HL-60 (cell line): ENCODE results near the gene PPFIA2.

Source experiments
- DNase-seq, 2 experiments: peaks; one replicate each; pipeline ENCODE4 v3.0.0-alpha.2; 2010 to 2020; ENCODE audit warnings: low read depth in 1 of 2, low spot score in 1 of 2
- H3K27ac ChIP-seq: fragments of 250-450 bp; sonication (Bioruptor Pico); replicated peaks from 2 replicates; pipeline ENCODE4 v1.5.1; 2020; ENCODE audit warnings: mild to moderate bottlenecking, moderate library complexity
- H3K27me3 ChIP-seq: fragments of 250-450 bp; sonication (Bioruptor Pico); 2 replicates; pipeline ENCODE4 v1.5.1; 2021; ENCODE audit warnings: mild to moderate bottlenecking, moderate library complexity; ENCODE audit not compliant: insufficient read depth, poor library complexity, severe bottlenecking
- H3K4me3 ChIP-seq: replicated peaks from 2 replicates; pipeline ENCODE4 v1.5.1; 2011; ENCODE audit warnings: mild to moderate bottlenecking, control low read depth, low read length; ENCODE audit not compliant: insufficient read depth
- CTCF ChIP-seq: IDR thresholded peaks from one replicate; pipeline ENCODE4 v1.5.1; 2011; ENCODE audit warnings: low read length, control low read depth, inconsistent platforms; ENCODE audit not compliant: insufficient read depth
- GABPA ChIP-seq: IDR thresholded peaks from 2 replicates; pipeline ENCODE4 v1.6.1; 2012; ENCODE audit warnings: low read depth
- POLR2AphosphoS5 ChIP-seq: IDR thresholded peaks from 2 replicates; pipeline ENCODE4 v1.6.1; 2012; ENCODE audit warnings: low read depth
- REST ChIP-seq: IDR thresholded peaks from 2 replicates; pipeline ENCODE4 v1.6.1; 2012; ENCODE audit warnings: low read depth; ENCODE audit not compliant: insufficient replicate concordance
- SPI1 ChIP-seq: IDR thresholded peaks from 2 replicates; pipeline ENCODE4 v1.6.1; 2012; ENCODE audit warnings: low read depth, mild to moderate bottlenecking, borderline replicate concordance

The PPFIA2 gene

GRCh38 chr12:81518638-81519037, 240.5 kb downstream of the PPFIA2 start:
- DNase-seq, result no peak
- Histone ChIP-seq H3K27me3 (no peaks in the 10 kb centered on the region), H3K4me3 (no peak overlapping the region)

GRCh38 chr12:81517296-81517695, 241.9 kb downstream of the PPFIA2 start:
- no peaks in the 10 kb centered on the region for H3K27me3 ChIP-seq
- DNase-seq, result no peak

More at GRCh38 chr12:81518638-81519037, 240.5 kb downstream of the PPFIA2 start:
- no peak overlapping the region for H3K27ac ChIP-seq
- no peak for TF ChIP-seq REST
- TF ChIP-seq CTCF, result no peak
- TF ChIP-seq SPI1, result no peak
- no peak for TF ChIP-seq POLR2AphosphoS5
- TF ChIP-seq GABPA, result no peak

More at GRCh38 chr12:81517296-81517695, 241.9 kb downstream of the PPFIA2 start:
- TF ChIP-seq GABPA (no peak), POLR2AphosphoS5 (no peak), CTCF (no peak), SPI1 (no peak), REST (no peak)
- Histone ChIP-seq H3K27ac (no peak overlapping the region), H3K4me3 (no peak overlapping the region)
